NCI-H1092 treated with DMSO at 0.1 percent for 48 hours (cell line): Measurements from ENCODE around the gene TTLL8.
"Not testable (repeated sequence)": the region's sequence is repeated elsewhere in the genome, so short reads cannot be mapped to it uniquely, and the experiment has no call there.

Experiments
- DNase-seq: peaks from one replicate; lab custom pipeline; 2025; lab: John Stamatoyannopoulos, UW

TTLL8 gene

GRCh38 chr22:50058061-50058905 lies at the start of gene TTLL8:
TTLL8 (minus strand) TSS chr22:50058298.
- no peak for DNase-seq

GRCh38 chr22:50107529-50107928 lies 49.4 kb upstream of the TTLL8 start:
- no peak for DNase-seq

- no peak for DNase-seq
Observed at GRCh38 chr22:50105208-50106100, 47.4 kb upstream of the TTLL8 start.

GRCh38 chr22:50104141-50104544 lies 46.0 kb upstream of the TTLL8 start:
- no peak for DNase-seq

GRCh38 chr22:50102946-50103345 lies 44.8 kb upstream of the TTLL8 start:
- no peak for DNase-seq

- DNase-seq, result no peak
Observed at GRCh38 chr22:50101870-50102565, 43.9 kb upstream of the TTLL8 start.

- no peak for DNase-seq
Observed at GRCh38 chr22:50098052-50098451, 40.0 kb upstream of the TTLL8 start.

- DNase-seq, result no peak
Observed at GRCh38 chr22:50092342-50092741, 34.2 kb upstream of the TTLL8 start.

GRCh38 chr22:50091092-50091768 lies 33.1 kb upstream of the TTLL8 start:
- peak; percentile 0 for DNase-seq

- DNase-seq, result no peak
Observed at GRCh38 chr22:50090412-50090714, 32.3 kb upstream of the TTLL8 start.

- no peak for DNase-seq
Observed at GRCh38 chr22:50089682-50090411, 31.7 kb upstream of the TTLL8 start, which contains the start of gene MOV10L1. MOV10L1 (plus strand) TSS chr22:50090006; CDS start chr22:50090089, 83 bp downstream.

GRCh38 chr22:50089231-50089630 lies 31.1 kb upstream of the TTLL8 start:
- no peak for DNase-seq

- DNase-seq, result no peak
Observed at GRCh38 chr22:50088096-50088495, 30.0 kb upstream of the TTLL8 start.

GRCh38 chr22:50087646-50088045 lies 29.5 kb upstream of the TTLL8 start:
- DNase-seq, result no peak

GRCh38 chr22:50086975-50087374 lies 28.9 kb upstream of the TTLL8 start:
- DNase-seq, result not testable (repeated sequence)

- DNase-seq, result no peak
Observed at GRCh38 chr22:50086526-50086925, 28.4 kb upstream of the TTLL8 start.

GRCh38 chr22:50085211-50085972 lies 27.3 kb upstream of the TTLL8 start, which contains the start of gene MLC1:
MLC1 (minus strand) TSS chr22:50085426; CDS start chr22:50084902, 524 bp downstream.
- no peak for DNase-seq

- DNase-seq, result no peak
Observed at GRCh38 chr22:50084614-50085021, 26.5 kb upstream of the TTLL8 start.

GRCh38 chr22:50084080-50084477 lies 26.0 kb upstream of the TTLL8 start:
- DNase-seq, result no peak

- DNase-seq, result no peak
Observed at GRCh38 chr22:50083462-50084079, 25.5 kb upstream of the TTLL8 start.
